HG03108 (cell line): Measurements from ENCODE around the gene POLR2J.

Source experiments
- ATAC-seq: cut with Tn5 transposase; IDR thresholded peaks from one replicate; pipeline ENCODE4 v1.9.1; 2021; ENCODE audit warnings: moderate library complexity; ENCODE audit not compliant: unreplicated experiment

POLR2J gene

DNA sequence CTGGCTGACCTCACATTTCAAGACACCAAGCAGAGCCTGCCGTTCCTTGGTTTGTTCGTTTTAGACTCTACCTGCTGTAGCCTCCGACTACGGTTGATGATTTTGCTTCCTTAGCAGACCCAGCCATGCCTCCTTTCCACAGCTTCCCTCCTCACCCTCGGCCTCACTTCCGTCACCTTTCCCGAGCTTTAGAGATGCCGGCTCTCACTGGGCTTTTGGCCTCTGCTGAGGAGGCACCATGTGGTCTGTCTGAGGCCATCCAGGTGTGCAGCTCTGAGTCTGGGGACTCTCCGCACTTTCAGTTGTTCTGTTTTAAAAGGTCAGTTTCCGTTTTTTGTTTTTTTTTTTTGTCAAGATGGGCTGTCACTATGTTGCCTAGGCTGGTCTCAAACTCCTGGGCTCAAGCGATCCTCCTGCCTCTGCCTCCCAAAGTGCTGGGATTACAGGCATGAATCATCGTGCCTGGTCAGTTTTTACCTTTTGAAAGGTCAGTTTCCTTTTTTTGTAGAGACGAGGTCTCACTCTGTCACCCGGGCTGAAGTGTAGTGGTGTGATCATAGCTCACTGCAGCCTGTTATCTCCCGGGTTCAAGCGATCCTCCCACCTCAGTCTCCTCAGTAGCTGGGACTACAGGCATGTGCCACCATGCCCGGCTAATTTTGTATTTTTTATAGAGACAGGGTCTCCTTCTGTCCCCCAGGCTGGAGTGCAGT is 33.6 kb downstream of the POLR2J start:
- ATAC-seq, result peak; percentile 47

DNA sequence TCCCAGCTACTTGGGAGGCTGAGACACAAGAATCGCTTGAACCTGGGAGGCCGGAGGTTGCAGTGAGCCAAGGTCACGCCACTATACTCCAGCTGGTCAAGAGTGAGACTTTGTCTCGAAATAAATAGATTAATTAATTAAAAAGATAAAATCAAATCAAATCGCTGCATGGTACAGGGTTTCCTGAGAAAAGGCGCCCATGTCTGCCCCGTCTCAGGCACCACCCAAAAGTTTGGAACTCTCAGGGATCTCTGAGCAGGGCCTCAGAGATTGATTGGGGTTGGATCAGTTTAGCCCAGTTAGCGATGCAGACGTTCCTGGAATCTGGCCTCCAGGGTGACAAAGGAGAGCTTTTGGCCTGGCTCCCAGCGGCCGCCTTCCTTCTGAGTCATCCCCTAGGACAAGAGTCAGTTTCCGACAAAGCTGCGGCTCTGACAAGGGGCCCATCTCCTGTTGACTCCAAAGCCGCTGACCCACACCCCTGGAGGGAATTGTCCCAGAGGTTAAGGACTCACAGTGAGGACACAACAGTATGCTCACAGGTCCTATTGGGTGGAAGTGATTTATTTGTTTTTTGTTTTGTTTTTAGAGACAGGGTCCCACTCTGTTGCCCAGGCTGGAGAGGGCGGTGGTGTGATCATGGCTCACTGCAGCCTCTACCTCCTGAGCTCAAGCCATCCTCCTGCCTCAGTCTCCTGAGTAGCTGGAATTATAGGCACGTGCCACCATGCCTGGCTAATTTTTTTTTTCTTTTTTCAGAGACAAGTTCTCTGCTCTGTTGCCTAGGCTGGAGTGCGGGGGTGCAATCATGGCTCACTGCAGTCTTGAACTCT is 38.5 kb downstream of the POLR2J start:
- no peak for ATAC-seq

GRCh38 chr7:102436118-102436517 is 42.6 kb downstream of the POLR2J start:
- ATAC-seq, result no peak

DNA sequence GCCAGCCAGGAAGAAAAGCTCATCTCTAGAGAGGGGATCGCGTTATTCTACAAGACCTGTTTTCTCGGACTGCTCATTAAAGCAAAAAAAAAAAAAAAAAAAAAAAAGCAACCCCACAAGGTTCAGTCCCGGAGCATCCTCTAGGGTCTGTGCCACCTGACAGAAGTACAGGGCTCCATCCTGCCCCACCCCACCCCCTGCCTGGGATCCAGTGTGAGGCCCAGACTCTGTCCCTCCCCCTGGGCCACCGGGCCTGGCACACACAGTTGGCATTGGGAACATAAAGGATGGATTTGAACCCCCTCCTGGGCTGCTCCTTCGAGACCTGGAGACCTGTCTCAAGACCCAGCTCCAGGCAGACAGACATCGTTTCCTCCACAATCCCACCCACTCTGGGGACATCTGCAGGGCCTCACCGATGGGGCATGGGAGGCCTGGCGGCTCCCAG is 44.7 kb downstream of the POLR2J start:
- no peak for ATAC-seq

- peak; percentile 50 for ATAC-seq
Observed at GRCh38 chr7:102433219-102434038, 45.3 kb downstream of the POLR2J start, which contains the start of gene ORAI2. Gene ORAI2, plus strand, starts transcription at chr7:102433575. Its CDS starts 5,382 bp downstream, at chr7:102438957.

- peak; percentile 17 for ATAC-seq
Observed at GRCh38 chr7:102432442-102433218, 46.1 kb downstream of the POLR2J start.

DNA sequence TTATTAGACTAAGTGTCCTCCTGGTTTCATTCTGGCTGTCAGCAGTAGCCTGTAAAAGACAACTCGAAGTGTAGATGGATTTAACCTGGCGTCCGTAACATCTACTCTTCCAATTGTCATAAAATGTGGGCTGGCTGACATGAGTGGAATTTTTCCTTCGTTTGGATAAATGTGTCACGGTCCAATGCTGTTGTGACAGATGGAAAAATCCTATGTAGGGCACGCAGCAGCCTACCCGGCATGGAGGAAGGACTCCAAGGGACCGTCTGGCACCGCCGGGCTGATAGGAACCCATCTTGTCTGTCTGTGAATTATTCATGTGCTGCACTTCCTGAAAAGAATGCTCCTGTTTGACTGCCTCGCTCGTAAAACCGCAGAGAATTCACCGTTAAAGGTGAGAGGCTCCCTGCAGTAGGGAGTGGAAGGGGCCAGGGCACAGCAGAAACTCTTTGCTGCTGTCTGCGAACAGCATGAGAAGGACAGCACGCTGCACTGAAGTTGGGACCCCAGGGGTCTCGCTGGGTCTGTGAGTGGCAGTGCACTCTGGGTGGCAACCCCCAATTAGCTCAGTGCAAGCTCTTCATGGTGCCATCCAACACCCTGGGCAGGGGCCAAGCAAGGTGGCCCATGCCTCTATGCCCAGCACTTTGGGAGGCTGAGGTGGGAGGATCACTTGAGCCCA is 47.0 kb downstream of the POLR2J start:
- ATAC-seq, result peak; percentile 34

GRCh38 chr7:102429141-102429899 is 49.4 kb downstream of the POLR2J start:
- ATAC-seq, result no peak

GRCh38 chr7:102427019-102427405 is 51.7 kb downstream of the POLR2J start:
- no peak for ATAC-seq

DNA sequence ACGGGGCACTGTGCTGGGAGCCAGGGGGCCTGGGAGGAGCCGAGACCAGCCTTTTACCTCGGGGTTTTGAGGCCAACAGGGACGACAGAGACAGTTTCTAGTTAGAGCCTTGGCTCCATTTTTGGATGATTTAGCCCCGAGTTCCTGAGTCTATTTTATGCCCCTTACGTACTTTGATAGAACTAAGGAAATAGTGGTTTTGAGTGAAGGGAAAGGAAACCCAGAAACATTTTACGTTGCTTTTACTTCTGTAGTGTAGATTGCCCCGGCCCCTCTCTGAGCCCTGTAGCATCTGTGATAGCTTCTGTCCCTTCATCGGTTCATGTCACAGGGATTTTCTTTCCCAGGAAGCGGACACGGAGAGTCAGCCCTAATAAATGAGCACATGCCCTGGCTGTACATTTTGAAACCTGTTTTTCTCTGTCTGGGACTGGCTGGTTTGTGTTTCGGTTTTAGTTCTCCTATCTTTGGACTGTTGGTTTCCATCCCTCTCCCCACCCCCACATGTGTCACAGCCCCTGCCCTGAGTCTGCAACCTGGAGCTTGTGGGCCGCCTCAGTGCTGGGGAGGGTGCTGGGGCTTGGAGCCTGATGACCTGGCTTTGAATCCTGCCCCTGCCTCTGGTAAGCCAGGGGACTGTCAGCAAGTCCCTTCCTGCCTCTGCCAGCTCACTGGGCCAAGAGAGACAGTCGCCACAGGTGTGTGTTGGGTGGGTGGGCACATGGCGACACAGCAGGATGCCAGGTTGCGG is 52.3 kb downstream of the POLR2J start:
- peak; percentile 41 for ATAC-seq

DNA sequence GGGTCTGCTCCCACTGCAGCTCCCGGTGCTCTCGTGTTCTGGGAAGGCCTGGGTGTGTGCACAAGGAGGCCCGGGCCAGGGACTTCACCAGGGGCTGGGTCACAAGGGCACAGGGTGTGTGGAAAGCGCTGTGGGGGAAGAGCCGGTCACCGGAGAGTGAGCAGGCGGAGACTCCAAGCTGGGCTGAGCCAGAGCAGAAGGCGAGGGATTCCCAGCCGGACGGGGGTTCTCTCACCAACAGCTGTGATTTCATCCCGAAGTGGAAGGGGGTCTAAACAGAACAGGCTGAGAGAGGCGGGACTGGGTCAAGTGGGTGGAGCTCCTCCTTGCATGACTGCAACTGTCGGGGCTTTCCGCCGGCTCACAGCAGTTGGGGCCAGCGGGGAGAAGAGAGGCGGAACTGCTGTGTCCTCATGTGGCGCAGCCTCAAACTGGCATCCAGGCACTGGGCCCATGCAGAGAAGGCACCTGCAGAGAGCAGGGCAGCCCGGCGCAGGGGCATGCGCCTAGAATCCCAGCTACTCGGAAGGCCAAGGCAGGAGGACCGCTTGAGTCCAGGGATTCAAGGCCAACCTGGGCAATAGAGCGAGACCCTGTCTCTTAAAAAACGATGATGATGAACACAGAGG is 53.0 kb downstream of the POLR2J start:
- peak; percentile 71 for ATAC-seq

GRCh38 chr7:102424787-102425218 is 53.9 kb downstream of the POLR2J start:
- ATAC-seq, result peak; percentile 26

DNA sequence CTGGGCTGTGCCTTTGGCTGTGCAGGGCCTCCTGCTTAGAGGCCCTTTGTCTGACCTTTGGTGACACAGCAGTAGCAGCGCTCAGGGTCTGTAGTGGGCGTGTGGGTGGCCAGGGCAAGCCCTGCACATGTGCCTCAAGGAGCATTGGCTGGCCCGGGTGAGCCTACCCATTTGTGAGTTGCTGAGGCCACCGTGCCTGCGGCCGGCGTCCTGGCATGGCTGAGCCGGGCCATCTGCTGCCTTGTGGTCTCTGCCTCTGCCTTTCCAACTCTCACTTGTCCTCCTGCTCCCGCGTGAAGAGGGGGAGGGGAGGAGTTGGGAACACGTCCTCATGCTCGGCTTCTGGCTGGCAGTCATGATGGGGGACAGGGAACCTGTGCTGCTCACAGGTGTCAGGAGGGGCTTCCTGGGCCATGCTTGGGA is 54.6 kb downstream of the POLR2J start:
- ATAC-seq, result no peak
